PC-3 (cell line): ENCODE results near the gene ARHGEF26.

ENCODE experiments used
- CTCF ChIP-seq: fragments of 300-600 bp; sonication (generic); conservative IDR thresholded peaks from 2 replicates; pipeline ENCODE4 v1.5.1; 2017; ENCODE audit warnings: antibody characterized with exemption, low read depth, mild to moderate bottlenecking, low read length
- EZH2 ChIP-seq: fragments of 300-600 bp; sonication (generic); IDR thresholded peaks from one replicate; pipeline ENCODE4 v1.6.1; 2017; ENCODE audit warnings: antibody characterized with exemption, mild to moderate bottlenecking, low read length; ENCODE audit not compliant: unreplicated experiment
- EZH2phosphoT487 ChIP-seq: fragments of 300-600 bp; sonication (generic); IDR thresholded peaks from 2 replicates; pipeline ENCODE4 v1.6.1; 2018; ENCODE audit warnings: mild to moderate bottlenecking, antibody characterized with exemption, low read length, borderline replicate concordance

GRCh38 chr3:154121701-154122551, 736 bp downstream of the ARHGEF26 start:
- TF ChIP-seq CTCF (no peak), EZH2phosphoT487 (no peak), EZH2 (no peak)
